Measurements from ENCODE around the gene TBX21.

DNA sequence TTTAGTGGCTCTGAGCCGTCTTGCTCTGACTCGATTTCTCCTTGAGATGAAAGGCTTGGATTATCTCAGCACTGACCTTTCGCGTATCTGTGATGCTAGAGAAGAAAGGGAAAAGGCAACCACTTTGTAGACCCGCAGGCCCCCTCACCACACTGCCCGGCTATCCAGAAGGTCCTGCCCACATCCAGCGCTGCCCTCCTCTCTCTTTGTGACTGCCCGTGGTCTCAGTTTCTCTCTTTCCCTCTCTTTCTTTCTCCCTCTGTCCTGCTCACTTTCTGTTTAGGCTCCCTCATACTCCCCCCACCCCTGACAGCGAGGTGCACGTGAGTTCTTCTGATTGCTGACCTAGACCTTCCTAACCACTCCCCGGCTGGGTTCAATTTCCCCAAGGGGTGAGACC is 12.8 kb upstream of the TBX21 start:
- TF ChIP-seq CTCF (IDR thresholded peaks at IDR 0.05) (no peak), POLR2A (IDR thresholded peaks at IDR 0.05) (no peak)

All from heart left ventricle (tissue), 13 donors.